HEK293 (cell line): Measurements from ENCODE around the gene ST8SIA5.

Source experiments
- CTCF ChIA-PET: fragments of 350-600 bp; formaldehyde crosslinking; extraction: SDS; loops from one replicate; lab custom pipeline; 2021; ENCODE audit warnings: antibody characterized with exemption; lab: Yijun Ruan, JAX
- POLR2A ChIA-PET: fragments of 300-600 bp; formaldehyde crosslinking; extraction: SDS; loops from one replicate; lab custom pipeline; 2020; ENCODE audit warnings: antibody characterized with exemption, inconsistent platforms; lab: Yijun Ruan, JAX
- H3K27ac ChIP-seq: fragments of 200-500 bp; sonication (Bioruptor generic); 2 replicates; pipeline ENCODE4 v1.5.1; 2014; ENCODE audit warnings: low read depth, low read length, control low read depth, inconsistent platforms; ENCODE audit errors: extremely low read depth
- H3K36me3 ChIP-seq, 2 experiments: fragments of 200-500 bp in 1 of 2; sonication (Bioruptor generic) in 1 of 2; 1 replicate in 1 of 2; 2 replicates in 1 of 2; pipeline ENCODE4 v1.5.1; 2014 to 2017; ENCODE audit warnings: inconsistent platforms in 2 of 2, low read length in 2 of 2; ENCODE audit not compliant: control insufficient read depth in 2 of 2, insufficient read depth in 1 of 2
- H3K4me1 ChIP-seq: fragments of 200-500 bp; sonication (Bioruptor generic); 2 replicates; pipeline ENCODE4 v1.5.1; 2014; ENCODE audit warnings: mild to moderate bottlenecking, low read length, inconsistent platforms; ENCODE audit not compliant: control insufficient read depth, insufficient read depth
- H3K4me3 ChIP-seq: 2 replicates; pipeline ENCODE4 v1.5.1; 2011; ENCODE audit warnings: low read depth, mild to moderate bottlenecking, control low read depth, low read length, moderate library complexity
- H3K9me3 ChIP-seq: fragments of 200-500 bp; sonication (Bioruptor generic); 2 replicates; pipeline ENCODE4 v1.5.1; 2014; ENCODE audit warnings: low read depth, low read length, inconsistent platforms; ENCODE audit not compliant: control insufficient read depth, insufficient read depth
- HOXD13 ChIP-seq: sonication (generic); formaldehyde crosslinking; IDR thresholded peaks from 2 replicates; pipeline ENCODE4 v1.8.0; 2022; ENCODE audit warnings: missing genetic modification reagents, borderline replicate concordance
- RBAK ChIP-seq: fragments of 450-650 bp; formaldehyde crosslinking; IDR thresholded peaks from 2 replicates; pipeline ENCODE4 v1.5.1; 2016; ENCODE audit warnings: missing biosample characterization, missing genetic modification characterization
- TCF7L2 ChIP-seq: IDR thresholded peaks from 2 replicates; pipeline ENCODE4 v1.6.1; 2011; ENCODE audit warnings: low read depth, mild to moderate bottlenecking, inconsistent platforms, low read length, moderate library complexity, borderline replicate concordance
- ZBTB48 ChIP-seq: fragments of 450-650 bp; formaldehyde crosslinking; IDR thresholded peaks from 2 replicates; pipeline ENCODE4 v1.5.1; 2016; ENCODE audit warnings: missing biosample characterization, missing genetic modification characterization
- ZNF114 ChIP-seq: fragments of 450-650 bp; formaldehyde crosslinking; IDR thresholded peaks from 2 replicates; pipeline ENCODE4 v1.5.0; 2017; ENCODE audit warnings: missing biosample characterization, missing genetic modification characterization
- ZNF155 ChIP-seq: fragments of 450-650 bp; formaldehyde crosslinking; IDR thresholded peaks from 2 replicates; pipeline ENCODE4 v1.5.1; 2016; ENCODE audit warnings: missing biosample characterization, missing genetic modification characterization
- ZNF239 ChIP-seq: fragments of 450-650 bp; formaldehyde crosslinking; IDR thresholded peaks from 2 replicates; pipeline ENCODE4 v1.5.1; 2016; ENCODE audit warnings: missing biosample characterization, missing genetic modification characterization
- ZNF394 ChIP-seq: fragments of 450-650 bp; formaldehyde crosslinking; IDR thresholded peaks from 2 replicates; pipeline ENCODE4 v1.5.1; 2016; ENCODE audit warnings: missing biosample characterization, missing genetic modification characterization, mild to moderate bottlenecking, moderate library complexity, borderline replicate concordance
- ZNF48 ChIP-seq: fragments of 450-650 bp; formaldehyde crosslinking; IDR thresholded peaks from 2 replicates; pipeline ENCODE4 v1.5.1; 2016; ENCODE audit warnings: missing biosample characterization, missing genetic modification characterization
- ZNF610 ChIP-seq: fragments of 450-650 bp; formaldehyde crosslinking; IDR thresholded peaks from 2 replicates; pipeline ENCODE4 v1.5.1; 2016; ENCODE audit warnings: missing biosample characterization, missing genetic modification characterization, borderline replicate concordance
- ZNF747 ChIP-seq: fragments of 450-650 bp; formaldehyde crosslinking; IDR thresholded peaks from 2 replicates; pipeline ENCODE4 v1.5.1; 2016; ENCODE audit warnings: missing biosample characterization, missing genetic modification characterization
- TF ChIP-seq, protein P1 (sequence below): fragments of 450-650 bp; formaldehyde crosslinking; IDR thresholded peaks from 2 replicates; pipeline ENCODE4 v1.5.1; 2016; ENCODE audit warnings: missing biosample characterization, missing genetic modification characterization
- TF ChIP-seq, protein P2 (sequence below): fragments of 450-650 bp; formaldehyde crosslinking; IDR thresholded peaks from 2 replicates; pipeline ENCODE4 v1.5.1; 2016; ENCODE audit warnings: missing biosample characterization, missing genetic modification characterization

ST8SIA5 gene

DNA sequence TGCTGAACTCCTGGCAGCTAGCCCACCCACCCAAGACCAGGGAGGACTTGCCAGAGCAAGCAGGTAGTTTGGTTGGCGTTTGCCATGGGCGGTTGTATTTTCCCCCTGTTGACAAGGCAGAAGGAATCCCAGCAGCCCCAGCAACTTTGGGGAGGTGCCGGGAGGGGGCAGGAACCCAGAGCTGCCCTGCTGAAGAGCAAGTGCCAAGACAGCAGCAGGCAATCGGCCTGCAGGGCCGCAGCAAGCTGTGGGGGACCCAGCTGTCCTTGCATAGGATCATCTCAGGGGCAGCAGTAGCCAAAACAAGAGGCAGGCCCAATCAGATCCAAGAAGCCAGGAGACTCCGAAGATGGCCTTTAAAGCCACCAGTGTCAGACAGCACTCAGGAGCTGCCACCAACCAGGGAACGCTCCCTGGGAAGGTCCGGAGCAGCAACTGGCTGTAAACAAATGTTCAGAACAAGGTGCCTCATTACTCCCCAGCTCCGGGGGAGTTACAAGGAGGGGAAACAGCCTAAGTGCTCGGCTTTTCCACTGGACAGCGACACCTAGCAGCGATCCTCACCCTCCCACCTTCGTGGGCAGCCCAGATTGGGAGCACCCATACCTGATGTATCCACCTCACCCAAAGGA, 2.1 kb downstream of the ST8SIA5 start:
- Histone ChIP-seq H3K9me3 (no peaks in the 10 kb centered on the region), H3K27ac (no peak overlapping the region), H3K4me1 (no peaks in the 10 kb centered on the region; the same call in 1 of the 2 replicates), H3K36me3 (no peaks in the 10 kb centered on the region), H3K4me3 (no peak overlapping the region)
- no peak for TF ChIP-seq ZNF394
- TF ChIP-seq, protein P1, sequence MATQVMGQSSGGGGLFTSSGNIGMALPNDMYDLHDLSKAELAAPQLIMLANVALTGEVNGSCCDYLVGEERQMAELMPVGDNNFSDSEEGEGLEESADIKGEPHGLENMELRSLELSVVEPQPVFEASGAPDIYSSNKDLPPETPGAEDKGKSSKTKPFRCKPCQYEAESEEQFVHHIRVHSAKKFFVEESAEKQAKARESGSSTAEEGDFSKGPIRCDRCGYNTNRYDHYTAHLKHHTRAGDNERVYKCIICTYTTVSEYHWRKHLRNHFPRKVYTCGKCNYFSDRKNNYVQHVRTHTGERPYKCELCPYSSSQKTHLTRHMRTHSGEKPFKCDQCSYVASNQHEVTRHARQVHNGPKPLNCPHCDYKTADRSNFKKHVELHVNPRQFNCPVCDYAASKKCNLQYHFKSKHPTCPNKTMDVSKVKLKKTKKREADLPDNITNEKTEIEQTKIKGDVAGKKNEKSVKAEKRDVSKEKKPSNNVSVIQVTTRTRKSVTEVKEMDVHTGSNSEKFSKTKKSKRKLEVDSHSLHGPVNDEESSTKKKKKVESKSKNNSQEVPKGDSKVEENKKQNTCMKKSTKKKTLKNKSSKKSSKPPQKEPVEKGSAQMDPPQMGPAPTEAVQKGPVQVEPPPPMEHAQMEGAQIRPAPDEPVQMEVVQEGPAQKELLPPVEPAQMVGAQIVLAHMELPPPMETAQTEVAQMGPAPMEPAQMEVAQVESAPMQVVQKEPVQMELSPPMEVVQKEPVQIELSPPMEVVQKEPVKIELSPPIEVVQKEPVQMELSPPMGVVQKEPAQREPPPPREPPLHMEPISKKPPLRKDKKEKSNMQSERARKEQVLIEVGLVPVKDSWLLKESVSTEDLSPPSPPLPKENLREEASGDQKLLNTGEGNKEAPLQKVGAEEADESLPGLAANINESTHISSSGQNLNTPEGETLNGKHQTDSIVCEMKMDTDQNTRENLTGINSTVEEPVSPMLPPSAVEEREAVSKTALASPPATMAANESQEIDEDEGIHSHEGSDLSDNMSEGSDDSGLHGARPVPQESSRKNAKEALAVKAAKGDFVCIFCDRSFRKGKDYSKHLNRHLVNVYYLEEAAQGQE, result peak; percentile 57
- no peak for TF ChIP-seq ZNF239
- no peak for TF ChIP-seq ZBTB48 (tag by site-specific recombination)
- ChIA-PET CTCF (interaction anchor here (0.9 to 1.2 kb wide), 2 partner anchors 12 to 317 kb away, joined by 4 to 5 read pairs; no protein-coding TSS in a partner anchor), POLR2A (no interaction called here)

DNA sequence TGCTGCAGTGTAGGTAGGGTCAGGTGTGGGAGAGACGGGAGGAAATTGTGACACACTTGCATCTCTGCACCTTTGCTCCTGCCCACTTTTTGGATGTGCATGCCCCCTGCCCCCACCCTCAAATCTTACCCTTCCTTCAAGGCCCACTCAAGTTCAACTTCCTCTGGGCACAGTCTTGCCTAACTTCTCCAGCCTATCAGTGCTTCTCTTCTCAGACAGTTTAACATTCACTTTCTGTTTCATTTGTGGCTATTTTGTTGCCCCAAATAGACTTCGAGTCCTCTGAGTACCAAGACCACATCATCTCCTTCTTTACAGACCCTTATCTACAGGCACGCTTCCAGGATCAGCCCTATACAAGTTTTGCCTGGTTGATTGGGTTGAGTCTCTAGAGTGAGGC, 2.7 kb downstream of the ST8SIA5 start:
- CTCF ChIA-PET, result no interaction called here
- no peak overlapping the region for H3K27ac ChIP-seq

DNA sequence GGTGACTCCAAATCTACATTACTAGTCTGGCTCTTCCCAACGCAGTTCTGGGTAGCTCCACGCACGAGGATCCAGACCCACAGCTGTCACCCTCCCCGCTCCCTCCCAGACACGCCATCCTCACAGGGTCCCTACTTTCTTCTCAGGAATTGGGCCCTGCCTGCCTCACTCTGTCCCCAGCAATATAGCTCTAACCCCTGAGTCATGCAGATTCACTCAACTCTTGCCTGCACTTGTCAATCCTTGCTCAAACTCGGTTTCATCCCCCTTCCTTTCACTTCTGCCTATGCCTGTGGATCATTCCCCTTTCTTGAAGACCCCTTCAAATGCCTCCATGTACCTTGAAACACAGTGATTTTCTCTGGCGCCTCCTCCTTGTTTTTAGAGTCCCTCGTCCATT, 5.0 kb downstream of the ST8SIA5 start:
- CTCF ChIA-PET, result no interaction called here
- Histone ChIP-seq H3K4me1 (no peaks in the 10 kb centered on the region), H3K4me3 (no peak overlapping the region), H3K27ac (no peak overlapping the region), H3K9me3 (no peaks in the 10 kb centered on the region), H3K36me3 (no peaks in the 10 kb centered on the region)
- TF ChIP-seq ZNF610, result no peak
- TF ChIP-seq RBAK (tag by site-specific recombination), result no peak
- no peak for TF ChIP-seq ZNF239
- no peak for TF ChIP-seq HOXD13
- POLR2A ChIA-PET, result no interaction called here

More for the DNA sequence above, 2.7 kb downstream of the ST8SIA5 start:
- no peaks in the 10 kb centered on the region for H3K36me3 ChIP-seq
- H3K9me3 ChIP-seq, result no peaks in the 10 kb centered on the region
- H3K4me1 ChIP-seq, result no peaks in the 10 kb centered on the region
- TF ChIP-seq, protein P2, sequence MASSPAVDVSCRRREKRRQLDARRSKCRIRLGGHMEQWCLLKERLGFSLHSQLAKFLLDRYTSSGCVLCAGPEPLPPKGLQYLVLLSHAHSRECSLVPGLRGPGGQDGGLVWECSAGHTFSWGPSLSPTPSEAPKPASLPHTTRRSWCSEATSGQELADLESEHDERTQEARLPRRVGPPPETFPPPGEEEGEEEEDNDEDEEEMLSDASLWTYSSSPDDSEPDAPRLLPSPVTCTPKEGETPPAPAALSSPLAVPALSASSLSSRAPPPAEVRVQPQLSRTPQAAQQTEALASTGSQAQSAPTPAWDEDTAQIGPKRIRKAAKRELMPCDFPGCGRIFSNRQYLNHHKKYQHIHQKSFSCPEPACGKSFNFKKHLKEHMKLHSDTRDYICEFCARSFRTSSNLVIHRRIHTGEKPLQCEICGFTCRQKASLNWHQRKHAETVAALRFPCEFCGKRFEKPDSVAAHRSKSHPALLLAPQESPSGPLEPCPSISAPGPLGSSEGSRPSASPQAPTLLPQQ (tag by site-specific recombination), result no peak
- TF ChIP-seq ZNF747 (tag by site-specific recombination) (no peak), ZNF155 (no peak), ZNF48 (tag by site-specific recombination) (no peak), TCF7L2 (no peak), ZNF114 (tag by site-specific recombination) (no peak)
- TF ChIP-seq, protein P1, result no peak
- TF ChIP-seq, all 188 proteins: peak for 0
- H3K4me3 ChIP-seq, result no peak overlapping the region
- POLR2A ChIA-PET, result no interaction called here
